GM12801 (cell line): Measurements from ENCODE around the gene PJVK.

Experiments used
- CTCF ChIP-seq: IDR thresholded peaks from one replicate; pipeline ENCODE4 v1.5.1; 2011; ENCODE audit warnings: control low read depth; ENCODE audit not compliant: insufficient read length; ENCODE audit errors: extremely low read depth

The PJVK gene

GRCh38 chr2:178450774-178451525 lies at the start of gene PJVK, which contains the start of gene PRKRA:
Gene PJVK, plus strand, starts transcription at chr2:178451378. Its CDS starts 2,032 bp downstream, at chr2:178453410.
Gene PRKRA, minus strand, starts transcription at chr2:178451175. Its CDS starts 145 bp downstream, at chr2:178451030.
- no peak for TF ChIP-seq CTCF

GRCh38 chr2:178401994-178402437 lies 49.2 kb upstream of the PJVK start:
- TF ChIP-seq CTCF, result no peak

- no peak for TF ChIP-seq CTCF
Observed at GRCh38 chr2:178403671-178404306, 47.4 kb upstream of the PJVK start.

- no peak for TF ChIP-seq CTCF
Observed at GRCh38 chr2:178404368-178404767, 46.8 kb upstream of the PJVK start.

- TF ChIP-seq CTCF, result no peak
Observed at GRCh38 chr2:178409261-178409660, 41.9 kb upstream of the PJVK start.

- no peak for TF ChIP-seq CTCF
Observed at GRCh38 chr2:178412047-178412446, 39.1 kb upstream of the PJVK start.

GRCh38 chr2:178413472-178414265 lies 37.5 kb upstream of the PJVK start:
- no peak for TF ChIP-seq CTCF
